HepG2 (cell line): ENCODE measurements around the gene ARHGAP9. TPM values are rescaled to one million over a fixed set of nuclear protein-coding genes. Genes with fewer than 3 reads are reported as not detected.
A peak's percentile ranks its signal among the peaks of the same experiment; 100 is the strongest.

Experiments used
- CCAR2 ChIP-seq: fragments of 200-400 bp; formaldehyde crosslinking; optimal IDR thresholded peaks from 2 replicates; pipeline ENCODE3; 2018; ENCODE audit warnings: low read depth, mild to moderate bottlenecking, low read length, moderate library complexity
- SKI ChIP-seq: fragments of 450-650 bp; IDR thresholded peaks from one replicate; pipeline ENCODE4 v1.6.1; 2018; ENCODE audit warnings: mild to moderate bottlenecking; ENCODE audit not compliant: partially characterized antibody
- STAG1 ChIP-seq: sonication (generic); formaldehyde crosslinking; IDR thresholded peaks from 2 replicates; pipeline ENCODE4 v1.4.0; 2020; ENCODE audit warnings: missing genetic modification reagents
- THAP11 ChIP-seq: IDR thresholded peaks from 2 replicates; pipeline ENCODE4 v1.6.1; 2016; ENCODE audit warnings: missing biosample characterization, missing genetic modification reagents
- ZBTB7B ChIP-seq: sonication (generic); formaldehyde crosslinking; IDR thresholded peaks from 2 replicates; pipeline ENCODE4 v1.4.0; 2020; ENCODE audit warnings: missing genetic modification reagents
- ZMYM4 ChIP-seq: sonication (generic); formaldehyde crosslinking; IDR thresholded peaks from 2 replicates; pipeline ENCODE4 v1.8.1; 2023; ENCODE audit warnings: mild to moderate bottlenecking, missing genetic modification reagents
- polyA plus RNA-seq, 8 experiments: library from polyadenylated mRNA; depleted of rRNA in 3 of 8; stranded (reverse) in 7 of 8; unstranded in 1 of 8; fragments of >200 nt; fragmentation: Illumina TruSeq in 4 of 8; extraction: Trizol in 4 of 8; gene quantifications; 2 replicates each; pipeline versions ENCODE4 v1.2.1 to v1.2.3, GENCODE V29; 2011 to 2016; ENCODE audit warnings: low read depth in 4 of 8, missing spikeins in 1 of 8, mixed read lengths in 1 of 8; ENCODE audit not compliant: insufficient read depth in 1 of 8
- total RNA-seq, 5 experiments: library from RNA; depleted of rRNA; stranded (reverse); fragments of >200 nt; fragmentation: Illumina TruSeq; extraction: Trizol; gene quantifications; 2 replicates each; pipeline ENCODE4 v1.2.3, GENCODE V29; 2016; ENCODE audit warnings: low read depth in 1 of 5
- TF ChIP-seq, protein P1 (sequence below): sonication (generic); formaldehyde crosslinking; IDR thresholded peaks from 2 replicates; pipeline ENCODE4 v1.5.0; 2020; ENCODE audit warnings: mild to moderate bottlenecking, missing genetic modification reagents, borderline replicate concordance
- TF ChIP-seq, protein P2 (sequence below): sonication (generic); formaldehyde crosslinking; IDR thresholded peaks from 2 replicates; pipeline ENCODE4 v1.4.0; 2020; ENCODE audit warnings: missing genetic modification reagents
- TF ChIP-seq, protein P3 (sequence below), 2 experiments: fragments of 450-650 bp in 1 of 2; sonication (generic) in 1 of 2; formaldehyde crosslinking; IDR thresholded peaks; 2 replicates each; pipeline versions ENCODE4 v1.5.0 to v1.8.0; 2020 to 2022; ENCODE audit warnings: mild to moderate bottlenecking in 1 of 2, missing genetic modification reagents in 1 of 2
- TF ChIP-seq, protein P4 (sequence below): IDR thresholded peaks from 2 replicates; pipeline ENCODE4 v1.6.1; 2016; ENCODE audit warnings: missing compliant biosample characterization, missing genetic modification reagents, borderline replicate concordance
- TF ChIP-seq, protein P5 (sequence below): sonication (generic); formaldehyde crosslinking; conservative IDR thresholded peaks from 2 replicates; pipeline ENCODE4 v1.8.0; 2022; ENCODE audit warnings: mild to moderate bottlenecking, moderate library complexity, missing genetic modification reagents
- TF ChIP-seq, protein P6 (sequence below): IDR thresholded peaks from 2 replicates; pipeline ENCODE4 v1.6.1; 2012; ENCODE audit warnings: low read depth, low read length, improper control_type of control experiment
- TF ChIP-seq, protein P7 (sequence below): sonication (generic); formaldehyde crosslinking; IDR thresholded peaks from 2 replicates; pipeline ENCODE4 v1.4.0; 2020; ENCODE audit warnings: low read depth, mild to moderate bottlenecking, missing genetic modification reagents

The ARHGAP9 gene
- total and polyA plus RNA-seq, 2 of the 13 experiments (the other 11 are each of a cell fraction or from before 2014, with no cell fraction given) = 0.18 to 1.2 TPM

DNA sequence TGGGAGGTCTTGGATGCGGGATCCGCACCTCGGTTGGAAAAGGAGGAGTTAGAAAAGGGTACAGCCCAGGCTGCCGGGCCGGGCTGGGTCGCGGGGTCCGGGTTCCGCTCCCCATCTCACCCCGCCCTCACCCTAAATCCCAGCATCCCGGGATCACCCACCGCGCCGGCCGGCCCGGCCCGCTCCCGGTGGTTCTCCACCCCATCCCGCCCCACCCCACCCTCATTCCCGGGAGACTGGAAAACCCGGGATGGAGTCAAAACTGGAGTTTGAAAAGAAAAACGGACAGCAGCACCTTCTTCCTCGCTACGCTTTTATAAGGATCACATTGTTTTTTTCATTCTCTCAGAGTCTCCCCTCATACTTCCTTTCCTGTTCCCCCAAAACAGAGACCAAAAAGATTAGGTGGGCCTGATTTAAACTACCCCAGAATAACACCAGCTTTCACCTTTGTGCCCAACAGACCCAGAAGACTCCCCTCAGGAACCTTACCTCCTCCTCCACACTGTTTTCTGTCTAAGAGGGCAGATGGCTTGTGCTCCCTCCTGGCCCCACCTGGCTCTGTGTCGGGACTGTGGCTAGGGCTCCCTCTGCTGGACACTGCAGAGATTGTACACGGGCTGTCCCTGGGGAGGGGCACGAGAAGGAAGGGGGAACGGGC lies 17.3 kb downstream of the ARHGAP9 start (continued):
- TF ChIP-seq, protein P1, sequence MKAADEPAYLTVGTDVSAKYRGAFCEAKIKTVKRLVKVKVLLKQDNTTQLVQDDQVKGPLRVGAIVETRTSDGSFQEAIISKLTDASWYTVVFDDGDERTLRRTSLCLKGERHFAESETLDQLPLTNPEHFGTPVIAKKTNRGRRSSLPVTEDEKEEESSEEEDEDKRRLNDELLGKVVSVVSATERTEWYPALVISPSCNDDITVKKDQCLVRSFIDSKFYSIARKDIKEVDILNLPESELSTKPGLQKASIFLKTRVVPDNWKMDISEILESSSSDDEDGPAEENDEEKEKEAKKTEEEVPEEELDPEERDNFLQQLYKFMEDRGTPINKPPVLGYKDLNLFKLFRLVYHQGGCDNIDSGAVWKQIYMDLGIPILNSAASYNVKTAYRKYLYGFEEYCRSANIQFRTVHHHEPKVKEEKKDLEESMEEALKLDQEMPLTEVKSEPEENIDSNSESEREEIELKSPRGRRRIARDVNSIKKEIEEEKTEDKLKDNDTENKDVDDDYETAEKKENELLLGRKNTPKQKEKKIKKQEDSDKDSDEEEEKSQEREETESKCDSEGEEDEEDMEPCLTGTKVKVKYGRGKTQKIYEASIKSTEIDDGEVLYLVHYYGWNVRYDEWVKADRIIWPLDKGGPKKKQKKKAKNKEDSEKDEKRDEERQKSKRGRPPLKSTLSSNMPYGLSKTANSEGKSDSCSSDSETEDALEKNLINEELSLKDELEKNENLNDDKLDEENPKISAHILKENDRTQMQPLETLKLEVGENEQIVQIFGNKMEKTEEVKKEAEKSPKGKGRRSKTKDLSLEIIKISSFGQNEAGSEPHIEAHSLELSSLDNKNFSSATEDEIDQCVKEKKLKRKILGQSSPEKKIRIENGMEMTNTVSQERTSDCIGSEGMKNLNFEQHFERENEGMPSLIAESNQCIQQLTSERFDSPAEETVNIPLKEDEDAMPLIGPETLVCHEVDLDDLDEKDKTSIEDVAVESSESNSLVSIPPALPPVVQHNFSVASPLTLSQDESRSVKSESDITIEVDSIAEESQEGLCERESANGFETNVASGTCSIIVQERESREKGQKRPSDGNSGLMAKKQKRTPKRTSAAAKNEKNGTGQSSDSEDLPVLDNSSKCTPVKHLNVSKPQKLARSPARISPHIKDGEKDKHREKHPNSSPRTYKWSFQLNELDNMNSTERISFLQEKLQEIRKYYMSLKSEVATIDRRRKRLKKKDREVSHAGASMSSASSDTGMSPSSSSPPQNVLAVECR (CRISPR knock-in tag) = peak; percentile 59; the same call in 1 of the 2 replicates
- peak; percentile 52; the same call in 1 of the 2 replicates for TF ChIP-seq THAP11
- TF ChIP-seq CCAR2 = no peak
- TF ChIP-seq, protein P2, sequence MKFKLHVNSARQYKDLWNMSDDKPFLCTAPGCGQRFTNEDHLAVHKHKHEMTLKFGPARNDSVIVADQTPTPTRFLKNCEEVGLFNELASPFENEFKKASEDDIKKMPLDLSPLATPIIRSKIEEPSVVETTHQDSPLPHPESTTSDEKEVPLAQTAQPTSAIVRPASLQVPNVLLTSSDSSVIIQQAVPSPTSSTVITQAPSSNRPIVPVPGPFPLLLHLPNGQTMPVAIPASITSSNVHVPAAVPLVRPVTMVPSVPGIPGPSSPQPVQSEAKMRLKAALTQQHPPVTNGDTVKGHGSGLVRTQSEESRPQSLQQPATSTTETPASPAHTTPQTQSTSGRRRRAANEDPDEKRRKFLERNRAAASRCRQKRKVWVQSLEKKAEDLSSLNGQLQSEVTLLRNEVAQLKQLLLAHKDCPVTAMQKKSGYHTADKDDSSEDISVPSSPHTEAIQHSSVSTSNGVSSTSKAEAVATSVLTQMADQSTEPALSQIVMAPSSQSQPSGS (CRISPR knock-in tag) = no peak
- TF ChIP-seq, protein P3, sequence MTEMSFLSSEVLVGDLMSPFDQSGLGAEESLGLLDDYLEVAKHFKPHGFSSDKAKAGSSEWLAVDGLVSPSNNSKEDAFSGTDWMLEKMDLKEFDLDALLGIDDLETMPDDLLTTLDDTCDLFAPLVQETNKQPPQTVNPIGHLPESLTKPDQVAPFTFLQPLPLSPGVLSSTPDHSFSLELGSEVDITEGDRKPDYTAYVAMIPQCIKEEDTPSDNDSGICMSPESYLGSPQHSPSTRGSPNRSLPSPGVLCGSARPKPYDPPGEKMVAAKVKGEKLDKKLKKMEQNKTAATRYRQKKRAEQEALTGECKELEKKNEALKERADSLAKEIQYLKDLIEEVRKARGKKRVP (CRISPR knock-in tag; IDR thresholded peaks at IDR 0.05) = 0 out of 4 replicates have a peak, but pooled peaks of 1 of the 2 experiments have one; percentile 29
- peak; percentile 80 for TF ChIP-seq STAG1 (CRISPR knock-in tag)
- TF ChIP-seq, protein P4, sequence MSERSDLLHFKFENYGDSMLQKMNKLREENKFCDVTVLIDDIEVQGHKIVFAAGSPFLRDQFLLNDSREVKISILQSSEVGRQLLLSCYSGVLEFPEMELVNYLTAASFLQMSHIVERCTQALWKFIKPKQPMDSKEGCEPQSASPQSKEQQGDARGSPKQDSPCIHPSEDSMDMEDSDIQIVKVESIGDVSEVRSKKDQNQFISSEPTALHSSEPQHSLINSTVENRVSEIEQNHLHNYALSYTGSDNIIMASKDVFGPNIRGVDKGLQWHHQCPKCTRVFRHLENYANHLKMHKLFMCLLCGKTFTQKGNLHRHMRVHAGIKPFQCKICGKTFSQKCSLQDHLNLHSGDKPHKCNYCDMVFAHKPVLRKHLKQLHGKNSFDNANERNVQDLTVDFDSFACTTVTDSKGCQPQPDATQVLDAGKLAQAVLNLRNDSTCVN = 0 out of 2 replicates have a peak, but pooled peaks have one; percentile 31
- TF ChIP-seq, protein P5, sequence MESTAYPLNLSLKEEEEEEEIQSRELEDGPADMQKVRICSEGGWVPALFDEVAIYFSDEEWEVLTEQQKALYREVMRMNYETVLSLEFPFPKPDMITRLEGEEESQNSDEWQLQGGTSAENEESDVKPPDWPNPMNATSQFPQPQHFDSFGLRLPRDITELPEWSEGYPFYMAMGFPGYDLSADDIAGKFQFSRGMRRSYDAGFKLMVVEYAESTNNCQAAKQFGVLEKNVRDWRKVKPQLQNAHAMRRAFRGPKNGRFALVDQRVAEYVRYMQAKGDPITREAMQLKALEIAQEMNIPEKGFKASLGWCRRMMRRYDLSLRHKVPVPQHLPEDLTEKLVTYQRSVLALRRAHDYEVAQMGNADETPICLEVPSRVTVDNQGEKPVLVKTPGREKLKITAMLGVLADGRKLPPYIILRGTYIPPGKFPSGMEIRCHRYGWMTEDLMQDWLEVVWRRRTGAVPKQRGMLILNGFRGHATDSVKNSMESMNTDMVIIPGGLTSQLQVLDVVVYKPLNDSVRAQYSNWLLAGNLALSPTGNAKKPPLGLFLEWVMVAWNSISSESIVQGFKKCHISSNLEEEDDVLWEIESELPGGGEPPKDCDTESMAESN (CRISPR knock-in tag) = peak; percentile 69; the same call in 1 of the 2 replicates
- peak; percentile 23 for TF ChIP-seq SKI
- peak; percentile 50; the same call in 1 of the 2 replicates for TF ChIP-seq ZBTB7B (CRISPR knock-in tag)
- TF ChIP-seq, protein P6, sequence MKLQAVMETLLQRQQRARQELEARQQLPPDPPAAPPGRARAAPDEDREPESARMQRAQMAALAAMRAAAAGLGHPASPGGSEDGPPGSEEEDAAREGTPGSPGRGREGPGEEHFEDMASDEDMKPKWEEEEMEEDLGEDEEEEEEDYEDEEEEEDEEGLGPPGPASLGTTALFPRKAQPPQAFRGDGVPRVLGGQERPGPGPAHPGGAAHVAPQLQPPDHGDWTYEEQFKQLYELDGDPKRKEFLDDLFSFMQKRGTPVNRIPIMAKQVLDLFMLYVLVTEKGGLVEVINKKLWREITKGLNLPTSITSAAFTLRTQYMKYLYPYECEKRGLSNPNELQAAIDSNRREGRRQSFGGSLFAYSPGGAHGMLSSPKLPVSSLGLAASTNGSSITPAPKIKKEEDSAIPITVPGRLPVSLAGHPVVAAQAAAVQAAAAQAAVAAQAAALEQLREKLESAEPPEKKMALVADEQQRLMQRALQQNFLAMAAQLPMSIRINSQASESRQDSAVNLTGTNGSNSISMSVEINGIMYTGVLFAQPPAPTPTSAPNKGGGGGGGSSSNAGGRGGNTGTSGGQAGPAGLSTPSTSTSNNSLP = peak; percentile 24; the same call in 1 of the 2 replicates
- TF ChIP-seq, protein P7, sequence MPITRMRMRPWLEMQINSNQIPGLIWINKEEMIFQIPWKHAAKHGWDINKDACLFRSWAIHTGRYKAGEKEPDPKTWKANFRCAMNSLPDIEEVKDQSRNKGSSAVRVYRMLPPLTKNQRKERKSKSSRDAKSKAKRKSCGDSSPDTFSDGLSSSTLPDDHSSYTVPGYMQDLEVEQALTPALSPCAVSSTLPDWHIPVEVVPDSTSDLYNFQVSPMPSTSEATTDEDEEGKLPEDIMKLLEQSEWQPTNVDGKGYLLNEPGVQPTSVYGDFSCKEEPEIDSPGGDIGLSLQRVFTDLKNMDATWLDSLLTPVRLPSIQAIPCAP (CRISPR knock-in tag) = no peak
- TF ChIP-seq ZMYM4 (CRISPR knock-in tag) = 0 out of 2 replicates have a peak, but pooled peaks have one; percentile 20
